Hepatocyte (in vitro differentiated cells): ENCODE data around the gene ENOX1. TPM values are rescaled to one million over a fixed set of nuclear protein-coding genes. Genes with fewer than 3 reads are reported as not detected.

Experiments used
- DNase-seq: peaks from one replicate; pipeline ENCODE4 v3.0.0-alpha.2; 2016; ENCODE audit warnings: low spot score
- H2AFZ ChIP-seq: fragments of 200-600 bp; sonication (generic); 2 replicates; pipeline ENCODE4 v1.6.0; 2016; ENCODE audit warnings: antibody characterized with exemption, mild to moderate bottlenecking
- H3K27ac ChIP-seq: fragments of 200-600 bp; sonication (generic); 2 replicates; pipeline ENCODE4 v1.5.1; 2016; ENCODE audit warnings: mild to moderate bottlenecking
- H3K27me3 ChIP-seq: fragments of 200-600 bp; sonication (generic); 2 replicates; pipeline ENCODE4 v1.6.1; 2016
- H3K36me3 ChIP-seq: fragments of 200-600 bp; sonication (generic); replicated peaks from 2 replicates; pipeline ENCODE4 v1.5.1; 2016; ENCODE audit warnings: low read depth; ENCODE audit not compliant: insufficient read depth
- H3K4me1 ChIP-seq: fragments of 200-600 bp; sonication (generic); 2 replicates; pipeline ENCODE4 v1.5.1; 2016; ENCODE audit warnings: mild to moderate bottlenecking, moderate library complexity; ENCODE audit not compliant: insufficient read depth
- H3K4me2 ChIP-seq: fragments of 200-600 bp; sonication (generic); 2 replicates; pipeline ENCODE4 v1.6.0; 2016
- H3K4me3 ChIP-seq: fragments of 200-600 bp; sonication (generic); 2 replicates; pipeline ENCODE4 v1.5.1; 2016; ENCODE audit warnings: mild to moderate bottlenecking
- H3K79me2 ChIP-seq: fragments of 200-600 bp; sonication (generic); 2 replicates; pipeline ENCODE4 v1.6.0; 2017; ENCODE audit warnings: mild to moderate bottlenecking
- H3K9me2 ChIP-seq: fragments of 200-600 bp; sonication (generic); replicated peaks from 2 replicates; pipeline ENCODE4 v1.6.0; 2017; ENCODE audit warnings: mild to moderate bottlenecking; ENCODE audit not compliant: insufficient read depth
- H3K9me3 ChIP-seq: fragments of 200-600 bp; sonication (generic); 2 replicates; pipeline ENCODE4 v1.5.1; 2016; ENCODE audit warnings: low read depth, mild to moderate bottlenecking
- H4K20me1 ChIP-seq: fragments of 200-600 bp; sonication (generic); 2 replicates; pipeline ENCODE4 v1.6.0; 2016; ENCODE audit warnings: mild to moderate bottlenecking; ENCODE audit not compliant: insufficient read depth, poor library complexity, severe bottlenecking
- EZH2 ChIP-seq: fragments of 200-600 bp; sonication (generic); IDR thresholded peaks from 2 replicates; pipeline ENCODE4 v1.6.1; 2016; ENCODE audit warnings: antibody characterized with exemption, mild to moderate bottlenecking, borderline replicate concordance
- EZH2phosphoT487 ChIP-seq: fragments of 200-600 bp; sonication (generic); IDR thresholded peaks from one replicate; pipeline ENCODE4 v1.6.1; 2018; ENCODE audit warnings: antibody characterized with exemption, mild to moderate bottlenecking, low read depth, moderate library complexity; ENCODE audit not compliant: unreplicated experiment, severe bottlenecking
- WGBS: methylation state at CpG from one replicate; pipeline ENCODE4 v1.1.6; 2016; ENCODE audit warnings: low lambda C conversion rate; ENCODE audit errors: missing lambda C conversion rate; 5-methylcytosine and 5-hydroxymethylcytosine counted together
- polyA plus RNA-seq: library from polyadenylated mRNA; unstranded; fragments of >200 nt; fragmentation: Nextera tagmentation; extraction: Ambion mirVana; gene quantifications from 2 replicates; pipeline ENCODE4 v1.2.1, GENCODE V29; 2016
- total RNA-seq: library from RNA; depleted of rRNA; stranded (reverse); fragments of >200 nt; gene quantifications from 2 replicates; pipeline ENCODE4 v1.2.3, GENCODE V29; 2014
- TF ChIP-seq, protein P1 (sequence below): fragments of 200-600 bp; sonication (generic); IDR thresholded peaks from 2 replicates; pipeline ENCODE4 v1.5.1; 2016; ENCODE audit warnings: antibody characterized with exemption, mild to moderate bottlenecking; ENCODE audit not compliant: poor library complexity

Gene ENOX1
- total and polyA plus RNA-seq, 2 experiments from 2014 or later = 2.4 to 4.0 TPM

DNA sequence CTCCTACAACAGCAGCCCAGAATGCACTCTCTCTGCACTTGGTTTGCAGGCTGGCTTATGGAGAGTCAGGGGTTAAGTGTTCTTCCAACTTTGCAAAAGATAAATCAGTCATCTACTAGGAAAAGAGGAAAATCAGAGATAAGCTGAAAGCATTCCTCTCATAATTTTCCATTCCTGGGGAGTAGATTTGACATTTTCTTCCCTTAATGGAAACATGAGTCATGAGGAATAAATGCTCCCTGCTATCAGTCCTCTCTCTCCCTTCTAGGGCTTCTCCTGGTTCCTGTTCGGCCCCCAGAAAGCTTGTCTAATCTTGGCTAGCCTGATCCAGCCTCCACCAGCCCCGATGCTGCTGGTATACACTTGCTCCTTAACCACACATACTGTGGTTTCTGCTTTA lies 28.4 kb upstream of the ENOX1 start:
- Histone ChIP-seq H3K4me3 (no peak overlapping the region), H3K27me3 (no peaks in the 10 kb centered on the region), H3K9me2 (no peaks in the 10 kb centered on the region), H3K9me3 (no peaks in the 10 kb centered on the region), H3K4me2 (no peak overlapping the region), H3K27ac (peak overlapping the region; percentile 11), H3K36me3 (no peaks in the 10 kb centered on the region), H3K79me2 (no peaks in the 10 kb centered on the region), H3K4me1 (no peaks in the 10 kb centered on the region), H2AFZ (no peak overlapping the region), H4K20me1 (no peaks in the 10 kb centered on the region)
- 33% methylated on average over 2 of the region's 2 CpGs for WGBS
- DNase-seq = peak; percentile 28
- TF ChIP-seq EZH2 (no peak), EZH2phosphoT487 (no peak)
- TF ChIP-seq, protein P1, sequence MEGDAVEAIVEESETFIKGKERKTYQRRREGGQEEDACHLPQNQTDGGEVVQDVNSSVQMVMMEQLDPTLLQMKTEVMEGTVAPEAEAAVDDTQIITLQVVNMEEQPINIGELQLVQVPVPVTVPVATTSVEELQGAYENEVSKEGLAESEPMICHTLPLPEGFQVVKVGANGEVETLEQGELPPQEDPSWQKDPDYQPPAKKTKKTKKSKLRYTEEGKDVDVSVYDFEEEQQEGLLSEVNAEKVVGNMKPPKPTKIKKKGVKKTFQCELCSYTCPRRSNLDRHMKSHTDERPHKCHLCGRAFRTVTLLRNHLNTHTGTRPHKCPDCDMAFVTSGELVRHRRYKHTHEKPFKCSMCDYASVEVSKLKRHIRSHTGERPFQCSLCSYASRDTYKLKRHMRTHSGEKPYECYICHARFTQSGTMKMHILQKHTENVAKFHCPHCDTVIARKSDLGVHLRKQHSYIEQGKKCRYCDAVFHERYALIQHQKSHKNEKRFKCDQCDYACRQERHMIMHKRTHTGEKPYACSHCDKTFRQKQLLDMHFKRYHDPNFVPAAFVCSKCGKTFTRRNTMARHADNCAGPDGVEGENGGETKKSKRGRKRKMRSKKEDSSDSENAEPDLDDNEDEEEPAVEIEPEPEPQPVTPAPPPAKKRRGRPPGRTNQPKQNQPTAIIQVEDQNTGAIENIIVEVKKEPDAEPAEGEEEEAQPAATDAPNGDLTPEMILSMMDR = no peak

DNA sequence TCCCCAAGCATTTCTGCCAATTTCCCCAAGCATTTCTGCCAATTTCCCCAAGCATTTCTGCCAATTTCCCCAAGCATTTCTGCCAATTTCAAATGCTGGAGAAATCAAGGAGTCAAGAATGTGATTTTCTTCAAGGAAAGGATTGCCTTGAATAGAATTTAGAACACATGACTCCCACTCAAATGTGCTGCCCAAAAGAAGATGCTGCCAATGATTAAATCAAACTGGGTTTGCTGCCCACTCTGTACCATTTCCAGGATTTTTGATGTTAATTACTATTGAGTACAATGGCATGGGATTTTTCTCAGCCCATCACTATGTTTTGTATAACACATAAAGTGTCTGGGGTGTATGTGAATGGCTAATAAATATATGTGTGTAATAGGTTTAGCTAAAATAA lies 21.9 kb upstream of the ENOX1 start:
- DNase-seq = no peak
- Histone ChIP-seq H3K9me3 (no peaks in the 10 kb centered on the region), H3K4me1 (no peaks in the 10 kb centered on the region), H3K79me2 (no peaks in the 10 kb centered on the region), H3K4me3 (no peak overlapping the region), H3K27me3 (no peaks in the 10 kb centered on the region), H3K9me2 (no peaks in the 10 kb centered on the region), H3K36me3 (no peaks in the 10 kb centered on the region), H3K27ac (no peak overlapping the region), H4K20me1 (no peaks in the 10 kb centered on the region), H3K4me2 (no peak overlapping the region), H2AFZ (no peak overlapping the region)
- TF ChIP-seq EZH2 (no peak), EZH2phosphoT487 (no peak)
- TF ChIP-seq, protein P1 = no peak

DNA sequence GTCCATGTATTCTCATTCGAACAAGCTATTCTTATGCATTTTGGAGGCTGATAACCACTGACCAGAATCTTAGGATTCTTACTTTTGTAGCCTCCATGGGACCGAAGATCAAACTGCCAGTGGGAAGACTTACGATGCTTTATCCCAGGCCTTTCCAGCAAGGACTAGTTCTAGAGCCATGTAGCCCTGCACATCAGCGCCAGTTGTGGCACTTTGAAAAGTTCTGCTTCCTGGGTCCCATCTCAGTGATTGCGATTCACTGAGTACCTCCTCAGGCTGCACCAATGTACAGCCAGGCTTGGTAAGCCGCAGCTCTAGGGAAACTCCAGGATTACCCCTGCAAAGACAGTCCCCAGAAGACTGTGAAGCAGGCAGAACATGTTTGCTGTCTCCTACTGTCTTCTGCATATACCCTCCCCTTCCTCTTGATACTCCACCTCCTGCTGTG lies 18.9 kb upstream of the ENOX1 start:
- no peak overlapping the region for H3K4me3 ChIP-seq
- no peak overlapping the region for H3K4me2 ChIP-seq
- H3K27me3 ChIP-seq = no peaks in the 10 kb centered on the region
- DNase-seq = no peak
- H3K79me2 ChIP-seq = no peaks in the 10 kb centered on the region
- no peaks in the 10 kb centered on the region for H3K9me2 ChIP-seq
- no peak overlapping the region for H3K27ac ChIP-seq
- H3K4me1 ChIP-seq = no peaks in the 10 kb centered on the region
- H3K36me3 ChIP-seq = no peaks in the 10 kb centered on the region
- 87% methylated on average over 6 of the region's 6 CpGs for WGBS
- no peaks in the 10 kb centered on the region for H3K9me3 ChIP-seq
- no peak overlapping the region for H2AFZ ChIP-seq
- H4K20me1 ChIP-seq = no peaks in the 10 kb centered on the region
- TF ChIP-seq EZH2phosphoT487 (no peak), EZH2 (no peak)
- TF ChIP-seq, protein P1 = no peak

DNA sequence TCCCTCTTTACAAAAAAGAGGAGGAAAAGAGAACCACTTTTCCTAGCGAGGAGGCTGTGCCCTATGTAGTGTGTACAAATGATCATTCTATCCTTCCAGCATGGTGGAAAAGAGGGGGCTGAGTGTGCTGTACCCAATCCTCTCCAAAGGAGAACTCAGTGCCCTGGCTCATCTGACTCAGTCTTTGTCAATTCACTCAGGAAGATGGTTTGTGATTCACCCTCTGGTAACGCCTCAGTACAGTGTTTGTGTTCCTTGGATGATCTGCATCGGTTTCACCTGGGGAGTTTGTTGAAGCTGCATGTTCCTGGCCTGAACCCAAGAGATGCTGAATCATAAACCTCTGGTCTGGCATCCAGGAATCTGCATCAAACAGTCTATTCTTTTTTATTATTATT lies 18.3 kb upstream of the ENOX1 start:
- H3K9me3 ChIP-seq = no peaks in the 10 kb centered on the region
- no peaks in the 10 kb centered on the region for H3K36me3 ChIP-seq
- TF ChIP-seq EZH2phosphoT487 (no peak), EZH2 (no peak)
- TF ChIP-seq, protein P1 = no peak
- H3K4me2 ChIP-seq = peak overlapping the region; percentile 13
- no peaks in the 10 kb centered on the region for H4K20me1 ChIP-seq
- WGBS = 54% methylated on average over 3 of the region's 3 CpGs
- no peaks in the 10 kb centered on the region for H3K27me3 ChIP-seq
- H2AFZ ChIP-seq = no peak overlapping the region
- DNase-seq = peak; percentile 45
- H3K9me2 ChIP-seq = no peaks in the 10 kb centered on the region
- H3K4me1 ChIP-seq = no peaks in the 10 kb centered on the region
- no peak overlapping the region for H3K27ac ChIP-seq
- no peaks in the 10 kb centered on the region for H3K79me2 ChIP-seq
- no peak overlapping the region for H3K4me3 ChIP-seq
